Measurements from ENCODE around the gene NFE2L2. TPM values are rescaled to one million over a fixed set of nuclear protein-coding genes. Genes with fewer than 3 reads are reported as not detected.

The NFE2L2 gene
- total and polyA plus RNA-seq, 9 of the 15 experiments (the other 6 are each of a cell fraction or from before 2014, with no cell fraction given) = 29.3 to 120 (median 59.3) TPM

DNA sequence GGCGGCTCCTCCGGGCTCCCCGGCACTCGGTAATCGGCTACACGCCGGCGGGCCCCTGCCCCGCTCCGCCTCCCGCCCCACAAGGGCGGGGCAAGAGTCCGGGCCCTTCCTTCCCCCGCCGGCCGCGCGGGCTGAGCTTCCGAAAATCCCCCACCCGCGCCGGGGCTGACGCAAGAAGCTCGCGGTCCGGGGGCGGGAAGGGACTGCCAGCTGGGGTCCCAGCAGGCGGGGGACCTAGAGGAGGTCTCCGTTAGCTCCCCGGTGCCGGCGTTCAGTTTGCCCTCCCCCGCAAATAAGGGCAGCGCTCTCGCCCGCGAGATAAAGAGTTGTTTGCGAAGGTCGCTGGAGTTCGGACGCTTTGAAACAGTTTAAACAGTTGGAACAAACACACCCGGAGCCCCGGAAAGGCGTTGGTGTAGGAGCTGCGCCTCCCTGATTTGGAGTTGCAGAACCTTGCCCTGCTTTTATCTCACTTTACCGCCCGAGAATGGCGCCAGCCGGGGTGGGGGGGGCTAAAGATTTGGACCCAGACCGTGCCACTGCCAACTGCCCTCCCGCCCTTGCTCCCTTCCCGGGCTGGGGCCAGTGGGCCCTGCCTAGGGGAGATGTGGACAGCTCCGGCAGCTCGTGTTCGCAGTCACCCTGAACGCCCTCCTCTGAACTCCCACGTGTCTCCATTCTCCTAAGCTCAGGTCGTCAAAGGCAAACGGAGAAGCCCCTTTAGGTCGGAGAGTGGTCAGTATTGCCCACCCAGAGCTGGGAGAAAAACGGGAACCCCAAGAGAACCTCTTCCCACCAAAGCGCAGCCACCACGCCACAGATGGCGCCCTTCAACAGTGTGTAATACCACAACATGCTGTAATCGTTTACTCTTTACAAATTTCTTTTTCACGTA, at the start of gene NFE2L2 (continued):
- TF ChIP-seq, protein P1, sequence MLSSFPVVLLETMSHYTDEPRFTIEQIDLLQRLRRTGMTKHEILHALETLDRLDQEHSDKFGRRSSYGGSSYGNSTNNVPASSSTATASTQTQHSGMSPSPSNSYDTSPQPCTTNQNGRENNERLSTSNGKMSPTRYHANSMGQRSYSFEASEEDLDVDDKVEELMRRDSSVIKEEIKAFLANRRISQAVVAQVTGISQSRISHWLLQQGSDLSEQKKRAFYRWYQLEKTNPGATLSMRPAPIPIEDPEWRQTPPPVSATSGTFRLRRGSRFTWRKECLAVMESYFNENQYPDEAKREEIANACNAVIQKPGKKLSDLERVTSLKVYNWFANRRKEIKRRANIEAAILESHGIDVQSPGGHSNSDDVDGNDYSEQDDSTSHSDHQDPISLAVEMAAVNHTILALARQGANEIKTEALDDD (IDR thresholded peaks at IDR 0.05) = peak; percentile 12; the same call in 1 of the 2 replicates
- TF ChIP-seq BCL6 (CRISPR knock-in tag; IDR thresholded peaks at IDR 0.05) (no peak), ZFPM2 (CRISPR knock-in tag; IDR thresholded peaks at IDR 0.05) (0 out of 2 replicates have a peak, but pooled peaks have one; percentile 25), ZBTB2 (IDR thresholded peaks at IDR 0.05) (peak; percentile 84), ATF6 (CRISPR knock-in tag; IDR thresholded peaks at IDR 0.05) (peak; percentile 67; the same call in 1 of the 2 replicates), FOXK1 (CRISPR knock-in tag; IDR thresholded peaks at IDR 0.05; ENCODE audit: borderline replicate concordance) (no peak), AFF1 (IDR thresholded peaks at IDR 0.05; ENCODE audit: low read depth in 1 of 2, partially characterized antibody in 2 of 2) (peak; percentile 76 to 81), CREB3L1 (IDR thresholded peaks at IDR 0.05; ENCODE audit: borderline replicate concordance, low read depth) (peak; percentile 12; the same call in 1 of the 2 replicates), ZNF24 (IDR thresholded peaks at IDR 0.05) (0 out of 2 replicates have a peak, but pooled peaks have one; percentile 25), FOXM1 (IDR thresholded peaks at IDR 0.05; ENCODE audit: low read depth) (peak; percentile 78), FOXM1 (CRISPR knock-in tag; IDR thresholded peaks at IDR 0.05; ENCODE audit: low read depth) (no peak; the same call in 1 of the 2 replicates), POU5F1 (IDR thresholded peaks at IDR 0.05; ENCODE audit: borderline replicate concordance, low read depth, low read length, partially characterized antibody) (no peak), MBD2 (IDR thresholded peaks at IDR 0.05; ENCODE audit: borderline replicate concordance, low read depth) (peak; percentile 59; the same call in 1 of the 2 replicates), ESRRB (CRISPR knock-in tag; IDR thresholded peaks at IDR 0.05; ENCODE audit: borderline replicate concordance) (no peak), KLF1 (tag; IDR thresholded peaks at IDR 0.05) (no peak; the same call in 1 of the 2 replicates)

All from K562 (cell line).